Measurements from ENCODE around the gene ATG5. TPM values are rescaled to one million over a fixed set of nuclear protein-coding genes. Genes with fewer than 3 reads are reported as not detected.
A peak's percentile ranks its signal among the peaks of the same experiment; 100 is the strongest.

ATG5 gene
- total RNA-seq, 1 experiment from 2014 or later = 26.9 TPM

- Mint-ChIP-seq H3K36me3 (ENCODE audit: insufficient read depth, unreplicated experiment) (no peaks in the 10 kb centered on the region), H3K27me3 (ENCODE audit: insufficient read depth, unreplicated experiment) (no peaks in the 10 kb centered on the region), H3K4me3 (ENCODE audit: unreplicated experiment) (no peak overlapping the region), H3K9me3 (ENCODE audit: unreplicated experiment) (no peaks in the 10 kb centered on the region), H3K4me1 (ENCODE audit: low read depth, unreplicated experiment) (peaks cover 21% of the 10 kb centered on the region), H3K27ac (ENCODE audit: unreplicated experiment) (no peak overlapping the region)
- TF ChIP-seq, protein P1, sequence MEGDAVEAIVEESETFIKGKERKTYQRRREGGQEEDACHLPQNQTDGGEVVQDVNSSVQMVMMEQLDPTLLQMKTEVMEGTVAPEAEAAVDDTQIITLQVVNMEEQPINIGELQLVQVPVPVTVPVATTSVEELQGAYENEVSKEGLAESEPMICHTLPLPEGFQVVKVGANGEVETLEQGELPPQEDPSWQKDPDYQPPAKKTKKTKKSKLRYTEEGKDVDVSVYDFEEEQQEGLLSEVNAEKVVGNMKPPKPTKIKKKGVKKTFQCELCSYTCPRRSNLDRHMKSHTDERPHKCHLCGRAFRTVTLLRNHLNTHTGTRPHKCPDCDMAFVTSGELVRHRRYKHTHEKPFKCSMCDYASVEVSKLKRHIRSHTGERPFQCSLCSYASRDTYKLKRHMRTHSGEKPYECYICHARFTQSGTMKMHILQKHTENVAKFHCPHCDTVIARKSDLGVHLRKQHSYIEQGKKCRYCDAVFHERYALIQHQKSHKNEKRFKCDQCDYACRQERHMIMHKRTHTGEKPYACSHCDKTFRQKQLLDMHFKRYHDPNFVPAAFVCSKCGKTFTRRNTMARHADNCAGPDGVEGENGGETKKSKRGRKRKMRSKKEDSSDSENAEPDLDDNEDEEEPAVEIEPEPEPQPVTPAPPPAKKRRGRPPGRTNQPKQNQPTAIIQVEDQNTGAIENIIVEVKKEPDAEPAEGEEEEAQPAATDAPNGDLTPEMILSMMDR (IDR thresholded peaks at IDR 0.05; ENCODE audit: insufficient read depth in 1 of 2, low read depth in 1 of 2, low read length in 1 of 2, severe bottlenecking in 1 of 2, unreplicated experiment in 1 of 2) = no peak
- intact Hi-C loops (cut with micrococcal nuclease; ENCODE audit: unreplicated experiment) = no loop called here
- no peak for DNase-seq
- CTCF ChIA-PET = no interaction called here
- Histone ChIP-seq H3K36me3 (ENCODE audit: control insufficient read depth, insufficient read depth, low read length) (no peaks in the 10 kb centered on the region), H3K4me3 (ENCODE audit: low read depth, low read length) (no peak overlapping the region), H3K4me1 (peaks cover 6% of the 10 kb centered on the region; the same call in 1 of the 2 replicates), H3K27me3 (replicated peaks; ENCODE audit: control insufficient read depth, insufficient read depth, low read length) (no peaks in the 10 kb centered on the region), H3K9me3 (no peaks in the 10 kb centered on the region)
- no TSS peak for BruUV-seq (replicated peaks)
- POLR2A ChIA-PET = interaction anchor here (0.6 kb wide), 1 partner anchor 97 kb away, joined by 3 read pairs; no protein-coding TSS in a partner anchor
Observed at GRCh38 chr6:106227612-106228507, 97.7 kb downstream of the ATG5 start.

GRCh38 chr6:106226676-106227075 lies 98.9 kb downstream of the ATG5 start:
- H3K27me3 Mint-ChIP-seq (ENCODE audit: insufficient read depth, unreplicated experiment) = no peaks in the 10 kb centered on the region
- TF ChIP-seq, protein P1 (IDR thresholded peaks at IDR 0.05; ENCODE audit: insufficient read depth in 1 of 2, low read depth in 1 of 2, low read length in 1 of 2, severe bottlenecking in 1 of 2, unreplicated experiment in 1 of 2) = no peak
- CTCF ChIA-PET = no interaction called here
- BruUV-seq (replicated peaks) = no TSS peak
- POLR2A ChIA-PET = no interaction called here
- no peaks in the 10 kb centered on the region for H3K36me3 ChIP-seq (ENCODE audit: control insufficient read depth, insufficient read depth, low read length)
- no peak overlapping the region for H3K4me3 Mint-ChIP-seq (ENCODE audit: unreplicated experiment)
- H3K4me1 ChIP-seq = peaks cover 6% of the 10 kb centered on the region; the same call in 1 of the 2 replicates
- H3K9me3 Mint-ChIP-seq (ENCODE audit: unreplicated experiment) = no peaks in the 10 kb centered on the region
- H3K4me3 ChIP-seq (ENCODE audit: low read depth, low read length) = no peak overlapping the region
- H3K36me3 Mint-ChIP-seq (ENCODE audit: insufficient read depth, unreplicated experiment) = no peaks in the 10 kb centered on the region
- no peaks in the 10 kb centered on the region for H3K9me3 ChIP-seq
- no peaks in the 10 kb centered on the region for H3K27me3 ChIP-seq (replicated peaks; ENCODE audit: control insufficient read depth, insufficient read depth, low read length)
- no peak for DNase-seq
- H3K27ac Mint-ChIP-seq (ENCODE audit: unreplicated experiment) = no peak overlapping the region
- H3K4me1 Mint-ChIP-seq (ENCODE audit: low read depth, unreplicated experiment) = peaks cover 21% of the 10 kb centered on the region
- intact Hi-C loops (cut with micrococcal nuclease; ENCODE audit: unreplicated experiment) = no loop called here

DNA sequence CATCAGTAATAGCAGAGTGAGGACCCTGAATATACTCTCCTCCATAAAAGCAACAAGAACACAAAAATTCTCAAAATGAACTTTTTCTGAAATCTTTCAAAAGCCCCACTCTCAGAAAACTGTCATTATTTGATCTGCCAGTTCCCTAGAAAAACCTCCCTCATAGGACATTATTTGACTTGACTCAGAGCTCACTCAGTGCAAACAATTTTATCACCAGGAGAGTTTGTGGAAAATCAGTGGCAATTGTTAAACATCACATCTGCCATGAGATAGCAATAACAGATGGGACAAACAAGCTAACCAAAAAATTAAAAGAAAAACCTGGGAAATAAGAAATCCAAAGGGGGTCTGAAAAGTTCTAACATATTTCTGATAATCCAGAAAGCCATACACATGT lies 100.0 kb downstream of the ATG5 start:
- Mint-ChIP-seq H3K4me1 (ENCODE audit: low read depth, unreplicated experiment) (peaks cover 21% of the 10 kb centered on the region), H3K4me3 (ENCODE audit: unreplicated experiment) (no peak overlapping the region), H3K27me3 (ENCODE audit: insufficient read depth, unreplicated experiment) (no peaks in the 10 kb centered on the region), H3K36me3 (ENCODE audit: insufficient read depth, unreplicated experiment) (no peaks in the 10 kb centered on the region), H3K27ac (ENCODE audit: unreplicated experiment) (no peak overlapping the region), H3K9me3 (ENCODE audit: unreplicated experiment) (no peaks in the 10 kb centered on the region)
- TF ChIP-seq, protein P1 (IDR thresholded peaks at IDR 0.05; ENCODE audit: insufficient read depth in 1 of 2, low read depth in 1 of 2, low read length in 1 of 2, severe bottlenecking in 1 of 2, unreplicated experiment in 1 of 2) = no peak
- ChIA-PET POLR2A (no interaction called here), CTCF (interaction anchor here (0.6 to 1.3 kb wide), 4 partner anchors 69 to 794 kb away, joined by 3 to 4 read pairs (median 3); partner anchors contain the start of gene PRDM1)
- Histone ChIP-seq H3K27me3 (replicated peaks; ENCODE audit: control insufficient read depth, insufficient read depth, low read length) (no peaks in the 10 kb centered on the region), H3K36me3 (ENCODE audit: control insufficient read depth, insufficient read depth, low read length) (no peaks in the 10 kb centered on the region), H3K9me3 (no peaks in the 10 kb centered on the region), H3K4me1 (peaks cover 6% of the 10 kb centered on the region; the same call in 1 of the 2 replicates), H3K4me3 (ENCODE audit: low read depth, low read length) (no peak overlapping the region)
- no TSS peak for BruUV-seq (replicated peaks)
- DNase-seq = peak in 1 of 2 experiments; percentile 3
- intact Hi-C loops (cut with micrococcal nuclease; ENCODE audit: unreplicated experiment) = no loop called here

Measured in Caco-2 (cell line).